B cell (primary cell): ENCODE data around the gene KCND3. TPM values are rescaled to one million over a fixed set of nuclear protein-coding genes. Genes with fewer than 3 reads are reported as not detected.
A peak's percentile ranks its signal among the peaks of the same experiment; 100 is the strongest.

Experiments
- ATAC-seq: fragments of 200-7000 bp; cut with Tn5 transposase; one replicate; pipeline ENCODE4 v1.10.0; 2021; ENCODE audit warnings: low read depth, mild to moderate bottlenecking, moderate number of reproducible peaks, moderate library complexity
- CTCF ChIA-PET: fragments of 350-600 bp; sonication (Branson Sonifier 250); formaldehyde crosslinking; loops from one replicate; lab custom pipeline; 2021; ENCODE audit warnings: antibody characterized with exemption, inconsistent platforms; lab: Charles Lee
- POLR2A ChIA-PET: fragments of 350-600 bp; sonication (Branson Sonifier 250); formaldehyde crosslinking; loops from one replicate; lab custom pipeline; 2021; ENCODE audit warnings: antibody characterized with exemption; lab: Charles Lee
- DNase-seq: peaks from one replicate; pipeline ENCODE4 v3.0.0; 2013
- H2AFZ ChIP-seq: 2 replicates; pipeline ENCODE4 v1.6.1; 2012; ENCODE audit warnings: mild to moderate bottlenecking, low read depth, low read length; ENCODE audit not compliant: insufficient read depth, poor library complexity, severe bottlenecking
- H3K27ac ChIP-seq, 2 donors: 1 replicate in 1 of 2; 2 replicates in 1 of 2; pipeline ENCODE4 v1.5.1; 2012 to 2013; ENCODE audit warnings: low read length in 2 of 2, mild to moderate bottlenecking in 2 of 2, moderate library complexity in 1 of 2
- H3K27me3 ChIP-seq, 4 experiments: fragments of 200-600 bp in 1 of 4; sonication (generic) in 1 of 4; replicated peaks in 1 of 4; 1 replicate in 2 of 4; 2 replicates in 2 of 4; pipeline versions ENCODE4 v1.6.1 to v1.7.0; 2013 to 2016; ENCODE audit warnings: low read length in 3 of 4, mild to moderate bottlenecking in 2 of 4, mixed read lengths in 1 of 4, moderate library complexity in 1 of 4; ENCODE audit not compliant: insufficient read depth in 4 of 4, control insufficient read depth in 3 of 4; ENCODE audit errors: control extremely low read depth in 1 of 4
- H3K36me3 ChIP-seq, 2 experiments: replicated peaks in 1 of 2; 1 replicate in 1 of 2; 2 replicates in 1 of 2; pipeline versions ENCODE4 v1.6.1 to v1.7.1; 2013; ENCODE audit warnings: low read length in 1 of 2; ENCODE audit not compliant: insufficient read depth in 2 of 2, control insufficient read depth in 1 of 2; ENCODE audit errors: control extremely low read depth in 1 of 2, extremely low read depth in 1 of 2
- H3K4me1 ChIP-seq, 2 donors: fragments of 200-600 bp in 1 of 2; sonication (generic) in 1 of 2; 1 replicate in 1 of 2; 2 replicates in 1 of 2; pipeline versions ENCODE4 v1.5.1 to v1.6.1; 2013 to 2017; ENCODE audit warnings: low read length in 2 of 2; ENCODE audit not compliant: control insufficient read depth in 2 of 2, insufficient read depth in 2 of 2
- H3K4me2 ChIP-seq: replicated peaks from 2 replicates; pipeline ENCODE3; 2012; ENCODE audit warnings: mild to moderate bottlenecking, low read depth, low read length; ENCODE audit not compliant: poor library complexity, severe bottlenecking
- H3K4me3 ChIP-seq, 5 experiments: fragments of 200-600 bp in 1 of 5; sonication (generic) in 1 of 5; 1 replicate in 3 of 5; 2 replicates in 2 of 5; pipeline versions ENCODE4 v1.5.1 to v1.7.0; 2011 to 2016; ENCODE audit warnings: low read length in 4 of 5, mild to moderate bottlenecking in 4 of 5, low read depth in 2 of 5, control low read depth in 1 of 5, moderate library complexity in 1 of 5; ENCODE audit not compliant: insufficient read depth in 1 of 5; ENCODE audit errors: control extremely low read depth in 1 of 5, extremely low read depth in 1 of 5
- H3K79me2 ChIP-seq: fragments of 200-600 bp; sonication (generic); one replicate; pipeline ENCODE4 v1.6.0; 2016; ENCODE audit warnings: low read length; ENCODE audit not compliant: control insufficient read depth, insufficient read depth
- H3K9ac ChIP-seq: fragments of 200-600 bp; sonication (generic); 2 replicates; pipeline ENCODE4 v1.6.1; 2017; ENCODE audit warnings: mild to moderate bottlenecking, low read length, moderate library complexity
- H3K9me3 ChIP-seq, 3 donors: one replicate each; pipeline versions ENCODE4 v1.6.1 to v1.7.1; 2013; ENCODE audit warnings: low read length in 2 of 3; ENCODE audit not compliant: control insufficient read depth in 2 of 3, insufficient read depth in 1 of 3; ENCODE audit errors: control extremely low read depth in 1 of 3
- H4K20me1 ChIP-seq: 2 replicates; pipeline ENCODE4 v1.6.0; 2012; ENCODE audit warnings: mild to moderate bottlenecking, low read length; ENCODE audit not compliant: insufficient read depth, control insufficient read depth, poor library complexity, severe bottlenecking
- H3K27ac Mint-ChIP-seq: one replicate; pipeline ENCODE4 v1.8.0; 2021; ENCODE audit warnings: mixed read lengths
- H3K27me3 Mint-ChIP-seq: one replicate; pipeline ENCODE4 v1.8.0; 2021; ENCODE audit warnings: mixed read lengths
- H3K4me1 Mint-ChIP-seq: one replicate; pipeline ENCODE4 v1.8.0; 2021; ENCODE audit warnings: mixed read lengths
- H3K4me3 Mint-ChIP-seq: one replicate; pipeline ENCODE4 v1.8.0; 2021; ENCODE audit warnings: mixed read lengths
- H3K9me3 Mint-ChIP-seq: one replicate; pipeline ENCODE4 v1.8.0; 2022; ENCODE audit warnings: mixed read lengths; ENCODE audit not compliant: insufficient read depth
- CTCF ChIP-seq: fragments of 200-600 bp; IDR thresholded peaks from one replicate; pipeline ENCODE4 v1.8.0; 2022; ENCODE audit warnings: antibody characterized with exemption, mild to moderate bottlenecking
- EZH2 ChIP-seq: IDR thresholded peaks from 2 replicates; pipeline ENCODE4 v1.6.1; 2012; ENCODE audit warnings: borderline replicate concordance, low read depth, mild to moderate bottlenecking, moderate library complexity, low read length; ENCODE audit not compliant: insufficient read depth, poor library complexity, severe bottlenecking
- WGBS: methylation state at CpG from one replicate; pipeline ENCODE4 v1.1.5; 2013; ENCODE audit warnings: missing lambda C conversion rate; ENCODE audit not compliant: insufficient coverage; 5-methylcytosine and 5-hydroxymethylcytosine counted together
- intact Hi-C: fragments of 100-400 bp; cut with micrococcal nuclease; formaldehyde crosslinking; loops from one replicate; pipeline ENCODE4 v1.10.0; 2022
- polyA plus RNA-seq: library from polyadenylated mRNA; depleted of rRNA; stranded (reverse); fragments of >200 nt; gene quantifications from 2 replicates; pipeline ENCODE4 v1.2.3, GENCODE V29; 2012
- total RNA-seq, 2 donors: library from RNA; stranded (reverse); fragments of 120-200 nt in 1 of 2; gene quantifications; 1 replicate in 1 of 2; 2 replicates in 1 of 2; pipeline versions ENCODE4 v1.2.3 to v1.2.4, GENCODE V29; 2013 to 2022

KCND3 gene
- total and polyA plus RNA-seq, 2 donors (not counting 1 experiment from before 2014, with no cell fraction given), result 0.07 TPM; not detected in 1

DNA sequence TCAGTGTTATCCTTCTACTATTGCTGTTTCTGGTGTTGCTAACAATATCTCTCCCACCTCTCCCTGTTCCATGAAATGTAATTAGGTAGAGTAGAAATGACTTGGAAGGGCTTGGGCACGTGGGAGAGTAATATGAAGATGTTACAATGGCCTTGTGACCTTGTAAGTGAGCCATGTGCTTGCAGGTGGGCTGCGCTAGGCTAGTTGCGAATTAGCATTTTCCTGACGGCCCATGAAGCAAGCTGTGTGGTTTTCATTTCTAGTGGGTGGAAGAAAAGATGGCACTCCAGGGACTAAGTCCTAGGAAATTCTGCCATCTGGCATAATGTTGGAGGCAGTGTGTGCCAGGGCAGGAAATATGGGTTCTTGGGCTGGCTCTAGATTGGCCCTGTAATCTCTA is 241.5 kb downstream of the KCND3 start:
- Histone ChIP-seq H3K4me1 (no peaks in the 10 kb centered on the region), H3K27me3 (no peaks in the 10 kb centered on the region), H3K9ac (no peak overlapping the region), H3K4me2 (no peak overlapping the region), H3K4me3 (no peak overlapping the region), H3K9me3 (no peaks in the 10 kb centered on the region), H4K20me1 (no peaks in the 10 kb centered on the region), H3K27ac (no peak overlapping the region), H3K79me2 (peaks cover 3% of the 10 kb centered on the region), H3K36me3 (no peaks in the 10 kb centered on the region), H2AFZ (no peak overlapping the region)
- intact Hi-C loops, result loop anchor here (1.0 kb wide), 2 partner anchors 33 to 267 kb away; no protein-coding TSS in a partner anchor
- WGBS, result 86% methylated on average over 4 of the region's 4 CpGs
- DNase-seq, result no peak
- ATAC-seq, result no peak
- TF ChIP-seq EZH2, result no peak
- no peak for TF ChIP-seq CTCF
- ChIA-PET CTCF (interaction anchor here (0.8 to 7.5 kb wide), 11 partner anchors 10 to 270 kb away, joined by 4 to 97 read pairs (median 8); partner anchors contain the start of gene INKA2), POLR2A (interaction anchor here (1.1 kb wide), 1 partner anchor 33 kb away, joined by 3 read pairs; no protein-coding TSS in a partner anchor)
- Mint-ChIP-seq H3K4me3 (no peak overlapping the region), H3K9me3 (no peaks in the 10 kb centered on the region), H3K27me3 (no peaks in the 10 kb centered on the region), H3K4me1 (peaks cover 2% of the 10 kb centered on the region), H3K27ac (no peak overlapping the region)

DNA sequence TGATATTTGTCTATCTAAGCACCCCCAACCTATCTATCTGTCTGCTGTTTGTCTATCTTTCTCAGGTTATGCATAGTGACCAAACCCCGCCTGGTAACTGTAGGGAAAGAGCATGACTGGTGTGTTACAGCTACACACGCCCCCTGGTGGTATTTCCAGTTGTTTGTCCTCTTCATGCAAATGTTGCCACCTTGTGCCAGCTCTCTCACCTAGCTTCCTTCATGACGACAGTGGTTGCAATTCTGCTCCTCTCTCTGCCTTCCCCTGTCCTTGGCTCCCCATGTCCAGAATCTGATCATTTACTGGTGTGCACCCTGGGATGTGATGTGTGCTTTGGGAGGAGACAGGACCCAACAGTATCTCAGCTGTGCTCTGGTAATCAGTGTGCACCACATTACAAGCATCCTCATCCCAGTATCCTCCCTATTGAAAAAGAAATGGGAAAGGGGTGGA is 242.2 kb downstream of the KCND3 start:
- no peaks in the 10 kb centered on the region for H4K20me1 ChIP-seq
- peaks cover 3% of the 10 kb centered on the region for H3K79me2 ChIP-seq
- no peak overlapping the region for H3K9ac ChIP-seq
- POLR2A ChIA-PET, result interaction anchor here (0.7 to 1.1 kb wide), 2 partner anchors 33 to 230 kb away, joined by 3 read pairs; no protein-coding TSS in a partner anchor
- H3K36me3 ChIP-seq, result no peaks in the 10 kb centered on the region
- H3K4me3 Mint-ChIP-seq, result no peak overlapping the region
- no peak overlapping the region for H3K27ac Mint-ChIP-seq
- intact Hi-C loops, result loop anchor here (1.0 kb wide), 2 partner anchors 32 to 266 kb away; no protein-coding TSS in a partner anchor
- no peaks in the 10 kb centered on the region for H3K27me3 Mint-ChIP-seq
- no peak overlapping the region for H3K4me3 ChIP-seq
- H3K4me1 ChIP-seq, result no peaks in the 10 kb centered on the region
- peaks cover 2% of the 10 kb centered on the region for H3K4me1 Mint-ChIP-seq
- CTCF ChIA-PET, result interaction anchor here (0.7 to 7.5 kb wide), 16 partner anchors 9 to 269 kb away, joined by 3 to 97 read pairs (median 4); partner anchors contain the start of gene INKA2
- no peaks in the 10 kb centered on the region for H3K9me3 ChIP-seq
- 22% methylated on average over 2 of the region's 3 CpGs for WGBS
- TF ChIP-seq CTCF, result peak; percentile 47
- no peak for TF ChIP-seq EZH2
- H3K9me3 Mint-ChIP-seq, result no peaks in the 10 kb centered on the region
- ATAC-seq (peak; percentile 68), DNase-seq (peak; percentile 70)
- H3K4me2 ChIP-seq, result no peak overlapping the region
- H3K27ac ChIP-seq, result no peak overlapping the region
- H3K27me3 ChIP-seq, result peaks cover 0 to 3% (median 0%) of the 10 kb centered on the region in 4 experiments
- no peak overlapping the region for H2AFZ ChIP-seq
